SK-MEL-5 (cell line): ENCODE data around the gene CREB3. TPM values are rescaled to one million over a fixed set of nuclear protein-coding genes. Genes with fewer than 3 reads are reported as not detected.
A peak's percentile ranks its signal among the peaks of the same experiment; 100 is the strongest.

ENCODE experiments used
- DNase-seq: peaks from one replicate; pipeline ENCODE4 v3.0.0-alpha.2; 2016; ENCODE audit warnings: low read depth, low spot score
- in situ Hi-C: cut with HindIII; loops from 2 replicates; pipeline ENCODE4 v1.10.0; 2016; ENCODE audit warnings: low sequenced_read_pairs, high pct_unique_total_duplicates, low pct_unique_long_range_greater_than_20kb
- total RNA-seq: library from RNA; depleted of rRNA; stranded (reverse); fragments of >200 nt; shearing (Covaris generic); gene quantifications from 2 replicates; pipeline ENCODE4 v1.2.3, GENCODE V29; 2014

CREB3 gene
- total RNA-seq, 1 experiment from 2014 or later: 27.2 TPM

DNA sequence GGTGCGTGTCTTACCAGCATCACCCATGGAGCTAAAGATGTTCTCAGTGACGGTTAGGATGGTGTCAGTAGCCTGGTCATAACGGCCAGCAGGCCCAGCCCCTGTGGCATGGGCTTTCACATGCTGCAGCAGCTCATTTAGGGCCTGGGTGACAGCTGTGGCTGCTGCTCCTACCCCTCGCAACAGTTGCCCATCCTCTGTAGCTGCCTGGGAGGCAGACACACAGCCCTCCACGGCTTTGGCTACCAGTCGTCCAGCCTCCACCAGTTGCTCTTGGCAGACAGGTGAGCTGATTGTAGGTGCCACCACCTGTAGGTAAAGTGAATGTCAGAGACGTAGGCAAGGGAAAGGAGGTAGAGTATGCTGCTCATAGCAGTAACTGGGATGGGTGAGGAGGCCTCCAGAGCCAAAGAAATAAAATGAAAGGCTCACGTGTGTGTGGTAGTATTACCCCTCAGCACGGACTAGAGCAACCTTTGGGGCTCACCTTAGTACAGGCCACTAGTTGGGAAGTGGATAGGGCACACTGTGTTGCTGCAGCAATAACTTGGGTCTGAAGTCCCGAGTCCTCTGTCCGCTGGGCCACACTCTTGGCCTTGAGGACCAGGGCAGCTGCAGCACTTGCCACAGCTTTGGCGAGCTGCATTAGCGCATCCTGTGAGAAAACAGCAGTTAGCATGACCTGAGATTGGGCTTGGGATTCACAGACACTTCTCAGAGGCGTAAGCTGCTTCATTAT lies 15.2 kb upstream of the CREB3 start:
- DNase-seq: no peak
- in situ Hi-C loops: no loop called here

DNA sequence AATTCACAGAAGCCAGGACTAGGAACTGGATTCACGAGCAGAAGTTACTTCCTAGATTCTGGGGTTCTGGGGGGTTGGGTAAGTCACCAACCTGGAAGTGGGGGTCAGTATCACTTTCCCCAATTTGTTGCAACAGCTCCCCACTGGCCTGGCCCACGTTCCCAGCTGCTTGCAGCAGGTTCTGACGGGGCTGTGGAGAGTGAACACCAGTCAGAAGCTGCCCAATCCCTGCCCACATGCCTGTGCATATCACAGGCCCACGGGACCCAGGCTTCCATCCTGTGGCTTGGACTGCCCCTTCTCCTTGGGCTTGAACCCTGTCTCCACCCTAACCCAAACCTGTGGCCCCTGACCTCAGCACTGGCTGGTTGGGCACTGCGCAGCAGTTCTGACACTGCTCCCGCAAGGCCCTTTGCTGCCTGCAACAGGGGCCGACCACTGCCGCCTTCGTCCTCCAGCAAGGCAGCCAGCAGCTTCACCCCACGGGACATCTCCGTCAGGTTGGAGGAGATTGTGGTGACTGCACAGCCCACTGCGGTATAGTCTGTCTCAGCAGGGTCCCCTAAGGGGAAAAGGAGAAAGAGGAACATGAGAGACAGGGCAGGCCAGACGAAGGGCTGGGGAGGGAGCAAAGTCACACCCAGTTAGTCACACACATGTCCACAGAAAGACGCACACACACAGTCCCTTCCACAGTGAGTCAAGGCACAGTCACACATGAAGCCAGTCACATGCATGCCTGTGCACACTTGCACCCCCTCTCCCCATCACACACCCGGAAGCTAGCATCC lies 13.6 kb upstream of the CREB3 start:
- in situ Hi-C loops: no loop called here

DNA sequence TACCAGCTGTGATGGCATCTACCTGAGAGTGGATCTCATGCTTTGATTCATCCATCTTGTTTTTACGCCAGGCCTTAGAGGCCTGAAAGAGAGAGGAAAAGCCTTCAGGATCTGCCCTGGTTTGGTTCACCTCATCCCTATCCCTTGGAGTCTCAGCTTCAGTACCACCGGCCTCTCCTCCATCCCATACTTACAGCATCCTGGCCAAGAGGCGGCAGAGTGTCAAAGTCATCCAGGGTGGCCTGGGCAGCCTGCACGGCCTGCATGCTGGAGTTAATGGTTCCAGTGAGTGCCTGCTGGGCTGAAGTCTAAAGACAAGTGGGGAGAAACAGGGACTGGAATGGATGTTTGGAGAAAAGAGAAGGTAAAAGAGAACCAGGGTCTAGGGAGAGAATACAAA lies 12.9 kb upstream of the CREB3 start:
- no peak for DNase-seq
- in situ Hi-C loops: no loop called here

More for the DNA sequence above, 13.6 kb upstream of the CREB3 start:
- no peak for DNase-seq

DNA sequence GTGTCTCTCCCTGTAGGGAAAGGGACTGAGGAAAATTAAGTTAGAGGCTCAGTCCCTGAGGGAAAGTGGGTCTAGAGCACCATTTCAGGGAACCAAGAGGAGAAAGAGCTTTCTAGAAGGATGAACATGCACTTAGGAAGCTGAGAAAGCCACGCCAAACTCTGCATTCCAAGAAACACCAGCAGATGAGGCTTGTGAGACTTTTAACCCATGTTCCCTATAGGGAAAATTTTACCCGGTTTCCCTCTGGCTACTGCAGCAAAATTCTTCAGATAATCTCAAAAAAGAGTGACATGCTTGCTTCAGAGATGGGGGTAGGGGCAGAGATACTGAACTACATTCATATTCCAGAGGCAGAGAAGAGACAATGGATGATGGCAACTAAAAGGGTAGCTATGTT lies 9.0 kb upstream of the CREB3 start:
- no peak for DNase-seq
- in situ Hi-C loops: no loop called here

DNA sequence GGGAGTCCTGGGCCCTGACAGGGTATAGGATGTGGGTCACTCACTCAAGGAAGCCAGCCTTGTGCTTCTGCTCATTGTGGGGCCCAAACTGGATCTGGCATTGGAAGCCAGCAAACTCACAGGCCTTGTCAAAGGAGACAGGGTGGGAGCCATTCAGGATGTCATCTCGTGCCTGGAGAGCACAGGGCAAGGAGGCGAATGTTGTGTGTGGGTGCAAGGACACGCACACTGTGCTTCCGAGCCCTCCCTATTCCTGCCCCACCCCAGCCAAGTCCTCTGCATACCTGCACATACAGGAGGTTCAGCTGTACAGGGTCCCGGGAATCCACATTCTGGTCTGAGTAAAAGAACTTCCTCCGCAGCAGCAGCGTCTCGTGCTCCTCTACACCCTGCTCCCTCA lies 8.6 kb upstream of the CREB3 start:
- no peak for DNase-seq
- in situ Hi-C loops: no loop called here

DNA sequence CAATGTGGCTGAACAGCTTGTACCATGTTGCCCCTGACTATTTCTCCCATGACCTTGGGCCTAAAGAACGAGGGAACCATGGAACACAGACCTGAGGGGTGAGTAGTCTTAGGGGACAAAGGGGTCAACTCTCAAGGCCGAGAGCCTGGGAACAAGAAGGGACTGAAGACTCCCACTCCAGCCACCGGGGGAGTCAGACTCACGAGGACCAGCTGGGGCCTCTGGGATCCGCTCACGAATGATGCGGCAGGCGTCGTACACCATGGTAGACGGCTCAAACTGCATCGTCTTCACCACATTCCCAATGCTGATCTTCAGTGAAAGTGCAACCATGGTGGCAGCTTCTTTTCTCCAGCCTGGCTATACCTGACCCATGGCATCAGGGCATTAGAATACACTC lies 7.1 kb upstream of the CREB3 start:
- no peak for DNase-seq
- in situ Hi-C loops: no loop called here

DNA sequence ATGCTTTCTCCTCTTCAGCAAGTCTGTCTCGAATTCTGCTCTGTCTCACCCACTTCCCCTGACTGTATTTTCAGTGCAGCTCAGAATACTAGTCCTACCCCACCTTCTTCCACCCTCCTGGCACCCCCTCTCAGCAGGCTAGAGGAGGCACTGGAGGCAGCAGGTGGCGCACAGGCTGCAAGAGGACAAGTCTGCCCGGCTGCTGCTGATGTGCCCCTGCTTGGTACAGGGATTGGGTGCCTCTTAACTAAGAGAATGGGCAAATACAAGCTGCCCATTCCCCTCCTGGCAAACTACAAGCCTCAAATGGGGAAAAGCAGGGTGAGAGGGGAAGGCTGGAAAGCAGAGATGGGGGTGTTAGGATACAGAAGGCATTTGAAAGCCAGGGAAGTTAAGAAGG lies 5.5 kb upstream of the CREB3 start:
- peak; percentile 40 for DNase-seq
- in situ Hi-C loops: no loop called here

DNA sequence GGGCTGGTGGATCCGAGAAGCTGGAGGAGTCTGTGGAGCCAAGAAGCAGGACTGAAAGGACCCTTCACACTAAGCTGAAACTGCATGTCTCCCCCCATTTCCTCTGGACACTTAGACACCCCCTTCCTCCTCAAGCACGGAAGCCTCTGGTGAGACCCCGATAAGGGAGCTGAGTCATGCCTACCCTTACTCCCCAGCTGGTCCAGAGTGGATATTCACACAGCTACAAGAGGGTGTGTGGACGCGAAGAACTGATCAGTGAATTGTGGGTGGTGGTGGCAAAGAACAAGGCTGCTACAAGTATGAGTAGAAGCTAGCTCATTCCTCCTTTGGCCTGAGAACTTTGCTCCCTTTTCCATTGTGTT lies 4.8 kb upstream of the CREB3 start:
- DNase-seq: no peak
- in situ Hi-C loops: no loop called here

DNA sequence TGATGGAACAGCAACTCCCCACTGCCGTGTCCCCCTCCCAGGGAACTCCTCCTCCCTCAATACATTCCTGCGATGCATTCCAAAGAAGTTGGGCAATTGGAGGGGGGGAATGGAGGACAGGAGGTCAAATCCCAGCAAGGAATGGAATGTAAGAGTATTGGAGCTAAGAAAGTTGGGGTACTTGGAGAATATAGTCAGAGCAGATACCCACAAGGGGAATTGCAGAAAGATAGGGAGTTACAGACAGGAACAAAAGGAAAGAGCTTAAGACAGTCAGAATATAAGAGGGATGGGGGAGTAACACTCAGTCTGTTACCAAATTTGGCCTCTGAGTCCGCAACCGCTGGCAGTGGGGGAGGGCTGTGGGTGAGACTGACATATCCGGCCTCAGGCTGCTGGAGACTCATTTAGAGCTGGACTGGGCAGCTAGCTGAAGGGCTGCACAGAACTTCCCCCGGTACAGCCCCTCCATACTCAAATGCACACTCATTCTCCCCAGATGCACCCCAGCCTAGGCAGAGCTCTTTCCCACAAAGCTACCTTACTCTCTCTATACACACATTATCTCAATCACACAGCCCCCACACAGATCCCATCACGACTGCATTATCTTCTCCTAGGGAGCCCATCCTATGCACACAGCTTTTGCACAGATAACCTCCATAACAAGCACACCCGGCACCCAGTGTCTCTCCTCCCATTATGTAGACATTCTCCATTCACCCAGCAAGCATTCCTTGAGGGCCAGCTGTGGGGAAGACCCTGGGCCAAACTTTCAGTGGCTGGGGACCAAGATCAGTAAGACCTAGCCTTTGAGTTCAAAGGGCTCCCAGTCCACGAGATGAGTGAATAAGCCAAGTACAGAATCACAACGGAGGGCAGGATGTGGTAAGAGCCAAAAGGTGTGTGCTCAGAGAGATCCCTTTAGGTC lies 4.2 kb upstream of the CREB3 start:
- in situ Hi-C loops: no loop called here
- no peak for DNase-seq

DNA sequence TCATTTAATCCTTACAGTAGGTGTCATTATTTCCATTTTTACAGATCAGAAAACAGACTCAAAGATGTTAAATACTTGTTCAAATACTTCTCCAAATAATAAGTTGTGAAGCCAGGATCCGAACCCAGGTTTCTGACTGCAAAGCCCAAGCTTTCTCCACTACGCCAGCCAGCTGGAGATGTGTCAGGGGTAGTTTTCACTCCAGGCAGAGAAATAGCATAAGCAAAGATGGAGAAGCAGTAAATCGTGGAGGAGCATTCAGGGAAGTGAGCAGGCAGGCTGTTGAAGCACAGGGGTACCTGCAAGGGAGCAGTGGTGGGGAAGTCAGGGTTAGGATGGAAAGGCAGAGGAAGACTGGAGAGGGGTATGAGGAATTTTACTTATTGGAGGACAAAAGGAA lies 3.4 kb upstream of the CREB3 start:
- DNase-seq: no peak
- in situ Hi-C loops: no loop called here

DNA sequence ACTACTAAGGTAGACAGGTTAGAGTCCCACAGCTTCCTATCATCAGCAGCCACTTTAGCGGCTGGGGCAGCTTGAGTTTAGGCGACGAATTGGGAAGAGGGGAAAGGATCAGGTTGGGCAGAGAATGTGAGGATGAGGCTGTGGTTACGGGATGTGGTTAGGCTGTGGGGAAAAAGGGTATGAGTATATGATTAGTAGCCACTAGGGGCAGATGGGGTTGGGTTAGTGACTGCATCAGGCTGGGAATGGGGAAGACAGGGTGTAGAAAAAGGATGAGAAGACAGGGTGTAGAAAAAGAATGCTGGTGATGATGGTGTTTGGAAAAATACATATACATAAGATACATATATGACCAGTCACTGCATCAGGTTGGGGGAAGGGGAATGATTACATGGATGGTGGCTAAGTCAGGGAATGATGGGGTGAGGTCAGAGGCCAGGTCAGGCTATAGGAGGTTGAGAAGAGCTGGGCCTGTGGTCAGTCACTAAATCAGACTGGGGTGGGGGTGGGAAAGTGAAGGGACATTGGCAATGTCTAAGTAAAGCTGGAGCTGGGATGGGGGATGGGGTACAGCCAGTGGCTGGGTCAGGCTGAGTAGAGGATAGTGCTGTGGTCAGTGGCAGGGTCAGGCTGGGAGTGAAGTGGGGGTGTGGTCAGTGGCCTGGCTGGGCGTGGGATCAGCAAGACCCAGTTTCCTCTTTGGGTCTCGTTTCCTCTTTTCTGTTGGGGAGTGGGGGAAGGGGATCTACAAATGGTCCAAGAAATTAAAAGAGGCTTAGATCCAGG lies 2.6 kb upstream of the CREB3 start:
- in situ Hi-C loops: no loop called here
- peak; percentile 70 for DNase-seq

DNA sequence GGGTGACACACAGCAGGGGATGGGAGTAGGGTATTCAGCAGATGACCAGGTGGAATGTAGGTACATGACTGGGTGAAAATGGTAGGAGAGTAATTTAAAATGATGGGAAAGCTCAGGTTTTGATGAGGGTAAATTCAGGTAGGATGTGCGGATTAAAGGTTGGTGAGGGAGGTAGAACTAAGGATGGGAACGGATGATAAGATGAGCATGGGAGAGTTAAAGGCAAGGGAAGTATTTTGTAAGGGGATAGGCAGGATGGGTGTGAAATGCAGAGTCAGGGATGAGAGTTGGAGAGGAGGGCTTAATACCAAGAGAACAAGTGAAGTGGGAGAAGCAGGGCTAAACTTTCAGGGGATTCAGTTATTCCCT lies 2.0 kb upstream of the CREB3 start:
- DNase-seq: no peak
- in situ Hi-C loops: no loop called here

DNA sequence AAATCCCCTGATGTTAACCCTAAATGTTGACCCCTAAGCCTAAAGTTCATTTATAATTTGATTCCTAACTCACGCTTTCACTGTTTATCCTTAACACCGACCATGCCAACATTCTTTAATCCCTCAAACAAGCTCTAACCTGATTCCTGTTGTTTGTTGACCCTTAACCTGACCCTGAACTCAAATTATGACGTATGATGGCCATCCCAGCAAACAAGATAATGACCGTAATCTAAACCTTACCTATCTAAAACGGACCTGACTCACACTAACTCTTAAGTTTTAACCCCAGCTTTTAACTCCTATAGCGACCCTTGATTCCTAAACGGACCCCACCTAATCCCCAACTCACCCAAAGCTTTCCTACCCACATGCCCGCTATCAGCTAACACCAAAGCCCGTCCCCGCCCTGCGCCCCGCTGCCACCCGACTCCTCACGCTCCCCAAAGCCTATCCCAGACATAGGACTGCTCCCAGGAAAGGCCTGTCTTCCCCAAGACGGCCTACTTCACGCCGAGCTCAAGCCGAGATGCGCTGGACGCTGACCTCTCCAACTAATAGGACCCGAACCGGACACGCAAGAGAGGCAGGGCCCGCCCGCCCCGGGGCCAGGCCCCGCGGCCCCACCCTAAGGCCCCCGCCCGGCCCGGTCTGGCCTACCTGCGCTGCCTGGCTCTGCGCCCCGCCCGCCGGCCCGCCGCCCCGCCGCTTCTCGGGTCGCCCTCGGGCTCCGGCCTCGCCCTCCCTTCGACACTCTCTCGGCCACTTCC lies 866 bp upstream of the CREB3 start:
- in situ Hi-C loops: no loop called here
- no peak for DNase-seq

DNA sequence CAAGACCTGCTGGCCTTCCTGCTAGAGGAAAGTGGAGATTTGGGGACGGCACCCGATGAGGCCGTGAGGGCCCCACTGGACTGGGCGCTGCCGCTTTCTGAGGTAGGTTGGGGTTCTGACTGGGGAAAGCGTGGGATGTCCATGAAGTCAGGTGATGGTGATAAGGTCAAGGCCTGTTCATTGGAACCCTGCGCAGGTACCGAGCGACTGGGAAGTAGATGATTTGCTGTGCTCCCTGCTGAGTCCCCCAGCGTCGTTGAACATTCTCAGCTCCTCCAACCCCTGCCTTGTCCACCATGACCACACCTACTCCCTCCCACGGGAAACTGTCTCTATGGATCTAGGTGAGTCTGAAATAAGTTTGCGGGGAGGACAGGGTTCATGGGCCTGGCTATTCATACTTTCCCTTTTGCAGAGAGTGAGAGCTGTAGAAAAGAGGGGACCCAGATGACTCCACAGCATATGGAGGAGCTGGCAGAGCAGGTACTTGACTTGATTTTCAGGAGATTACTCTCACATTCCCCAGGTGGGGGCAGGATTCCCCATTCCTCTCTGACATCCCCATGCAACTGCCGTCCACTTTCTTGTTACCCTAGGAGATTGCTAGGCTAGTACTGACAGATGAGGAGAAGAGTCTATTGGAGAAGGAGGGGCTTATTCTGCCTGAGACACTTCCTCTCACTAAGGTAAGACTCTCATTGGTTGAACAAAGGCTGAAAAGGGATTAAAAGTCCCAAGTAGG lies 505 bp downstream of the CREB3 start:
- in situ Hi-C loops: no loop called here
- peak; percentile 59 for DNase-seq

DNA sequence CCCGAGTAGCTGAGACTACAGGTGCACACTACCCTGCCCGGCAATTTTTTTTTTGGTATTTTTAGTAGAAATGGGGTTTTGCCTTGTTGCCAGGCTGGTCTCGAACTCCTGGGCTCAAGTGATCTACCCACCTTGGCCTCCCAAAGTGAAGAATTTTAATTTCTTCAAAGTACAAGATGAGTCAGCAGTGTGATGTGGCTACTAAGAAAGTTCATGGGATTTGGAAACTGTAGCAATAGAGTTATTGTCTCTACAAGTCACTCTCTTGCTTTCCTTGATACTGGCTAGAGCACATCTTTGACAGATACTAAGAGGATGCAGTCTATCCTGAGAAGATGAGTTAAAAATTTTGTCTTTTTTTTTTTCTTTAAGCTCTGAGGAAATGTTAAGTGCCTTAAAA lies 1.6 kb downstream of the CREB3 start:
- no peak for DNase-seq
- in situ Hi-C loops: no loop called here

DNA sequence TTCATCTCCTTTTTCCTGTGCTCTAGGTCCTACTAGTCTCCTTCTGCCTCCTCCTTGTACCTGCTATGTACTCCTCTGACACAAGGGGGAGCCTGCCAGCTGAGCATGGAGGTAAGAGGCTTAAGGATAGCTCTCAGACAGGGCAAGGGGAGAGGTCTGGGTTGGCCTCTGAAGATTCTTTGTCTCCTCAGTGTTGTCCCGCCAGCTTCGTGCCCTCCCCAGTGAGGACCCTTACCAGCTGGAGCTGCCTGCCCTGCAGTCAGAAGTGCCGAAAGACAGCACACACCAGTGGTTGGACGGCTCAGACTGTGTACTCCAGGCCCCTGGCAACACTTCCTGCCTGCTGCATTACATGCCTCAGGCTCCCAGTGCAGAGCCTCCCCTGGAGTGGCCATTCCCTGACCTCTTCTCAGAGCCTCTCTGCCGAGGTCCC lies 3.8 kb downstream of the CREB3 start:
- in situ Hi-C loops: no loop called here
- peak; percentile 87 for DNase-seq
